GM18867 (cell line): ENCODE data around the gene UMAD1.
"Not testable (repeated sequence)": the region's sequence is repeated elsewhere in the genome, so short reads cannot be mapped to it uniquely, and the experiment has no call there.

ENCODE experiments used
- ATAC-seq: cut with Tn5 transposase; IDR thresholded peaks from one replicate; pipeline ENCODE4 v1.9.1; 2021; ENCODE audit warnings: mild to moderate bottlenecking, moderate library complexity; ENCODE audit not compliant: unreplicated experiment

Gene UMAD1

GRCh38 chr7:7793921-7794320 lies 153.4 kb downstream of the UMAD1 start:
- no peak for ATAC-seq

- ATAC-seq: no peak
Observed at GRCh38 chr7:7795203-7795602, 154.7 kb downstream of the UMAD1 start.

- ATAC-seq: no peak
Observed at GRCh38 chr7:7795630-7796121, 155.1 kb downstream of the UMAD1 start.

DNA sequence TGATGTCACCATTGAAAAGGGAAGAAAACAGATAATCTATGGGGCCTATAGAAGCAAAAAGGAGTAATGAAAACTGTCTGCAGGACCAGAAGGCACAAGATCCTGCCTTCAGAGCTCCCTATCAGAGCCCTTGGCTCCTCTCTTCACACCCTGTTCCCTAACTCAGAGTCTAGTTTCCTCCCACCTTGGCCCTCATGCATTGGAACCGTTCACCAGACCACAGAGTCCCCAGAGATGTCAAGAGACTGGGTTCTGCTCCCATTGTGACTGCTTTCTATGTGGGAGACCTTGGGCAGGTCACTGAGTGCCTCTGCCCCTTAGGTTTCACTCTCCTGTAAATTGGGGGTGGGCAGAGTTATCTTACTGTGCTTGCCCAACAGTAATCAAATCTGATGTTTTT lies 158.0 kb downstream of the UMAD1 start:
- ATAC-seq: no peak

DNA sequence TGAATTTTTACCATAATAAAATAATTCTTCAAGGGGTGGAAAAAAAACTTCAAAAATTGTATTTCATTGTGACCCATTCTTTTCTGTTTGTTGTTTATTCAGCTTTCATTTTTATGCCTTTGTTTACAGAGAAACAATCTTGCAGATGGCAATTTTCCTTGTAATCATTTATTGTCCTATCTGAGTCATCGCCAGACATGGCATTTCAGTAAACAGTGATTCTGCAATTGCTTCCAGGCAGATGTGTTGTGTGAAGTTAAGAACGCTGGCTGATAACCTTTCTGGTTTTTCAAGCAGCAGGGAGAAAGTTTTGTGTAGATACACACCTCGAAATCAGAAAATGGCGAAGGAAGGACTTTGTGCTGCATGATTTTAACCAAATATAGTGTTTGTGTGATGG lies 158.6 kb downstream of the UMAD1 start:
- ATAC-seq: no peak

- ATAC-seq: no peak
Observed at GRCh38 chr7:7802531-7802930, 162.0 kb downstream of the UMAD1 start.

DNA sequence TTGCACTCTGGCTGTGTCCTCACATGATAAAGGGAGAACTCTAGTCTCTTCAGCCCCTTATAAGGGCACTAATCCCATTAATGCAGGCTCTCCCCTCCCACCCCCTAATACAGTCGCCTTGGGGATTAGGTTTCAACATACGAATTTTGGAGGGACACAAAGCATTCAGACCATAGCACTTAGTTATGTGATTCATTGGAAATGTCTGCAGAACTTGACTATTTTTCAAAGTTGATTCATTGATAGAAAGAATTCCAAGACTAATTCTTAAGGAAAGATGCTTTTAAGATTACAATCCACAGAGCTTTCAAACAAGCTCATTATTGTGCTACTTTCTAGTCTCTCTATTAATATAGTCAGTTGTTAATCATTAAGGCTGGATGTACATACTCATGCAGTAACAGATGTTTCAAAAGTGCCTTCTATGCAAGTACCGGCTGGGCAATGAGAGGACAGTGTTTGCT lies 163.2 kb downstream of the UMAD1 start:
- no peak for ATAC-seq

GRCh38 chr7:7804822-7805221 lies 164.3 kb downstream of the UMAD1 start:
- ATAC-seq: not testable (repeated sequence)

- no peak for ATAC-seq
Observed at GRCh38 chr7:7805511-7806153, 165.1 kb downstream of the UMAD1 start.

DNA sequence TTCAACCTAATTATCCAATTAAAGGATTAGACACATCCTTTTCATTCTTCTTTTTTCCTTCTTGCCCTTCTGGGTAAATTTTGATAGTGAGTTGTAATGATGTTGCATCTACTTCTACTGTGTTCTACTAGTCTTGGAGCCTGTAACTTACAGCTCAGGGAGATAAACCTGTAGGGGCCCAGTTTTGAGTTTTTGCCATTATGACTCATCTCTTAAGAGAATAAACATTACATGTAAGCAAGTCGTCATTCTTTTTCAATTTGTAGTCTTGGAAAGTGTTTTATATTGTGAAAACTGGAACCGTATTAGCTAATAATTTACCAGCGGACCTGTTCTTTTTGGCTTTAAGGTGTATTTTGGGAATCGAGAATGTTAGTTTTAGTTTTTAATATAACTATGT lies 167.6 kb downstream of the UMAD1 start:
- no peak for ATAC-seq

- ATAC-seq: no peak
Observed at GRCh38 chr7:7808626-7809025, 168.1 kb downstream of the UMAD1 start.

GRCh38 chr7:7810380-7810779 lies 169.8 kb downstream of the UMAD1 start:
- ATAC-seq: no peak

DNA sequence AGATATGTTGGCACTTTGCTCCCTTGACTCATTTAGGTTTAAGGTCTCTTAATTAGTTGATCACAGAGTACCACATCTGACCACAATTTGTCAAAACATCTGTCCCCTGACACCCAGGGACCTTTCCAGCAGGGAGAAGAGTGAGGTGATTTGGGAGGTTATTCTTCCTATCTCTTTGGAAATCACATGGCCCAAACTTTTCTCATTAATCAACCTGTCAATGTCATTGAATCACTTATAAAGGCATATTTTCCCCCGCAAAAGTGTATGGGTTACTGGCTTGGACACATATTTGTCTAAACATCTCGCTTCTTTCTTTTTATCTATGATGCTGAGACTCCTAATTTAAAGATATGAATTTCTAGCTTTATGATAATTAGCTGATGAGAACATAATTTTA lies 170.3 kb downstream of the UMAD1 start:
- no peak for ATAC-seq

GRCh38 chr7:7812112-7812511 lies 171.6 kb downstream of the UMAD1 start:
- no peak for ATAC-seq

- no peak for ATAC-seq
Observed at GRCh38 chr7:7815395-7815794, 174.8 kb downstream of the UMAD1 start.

DNA sequence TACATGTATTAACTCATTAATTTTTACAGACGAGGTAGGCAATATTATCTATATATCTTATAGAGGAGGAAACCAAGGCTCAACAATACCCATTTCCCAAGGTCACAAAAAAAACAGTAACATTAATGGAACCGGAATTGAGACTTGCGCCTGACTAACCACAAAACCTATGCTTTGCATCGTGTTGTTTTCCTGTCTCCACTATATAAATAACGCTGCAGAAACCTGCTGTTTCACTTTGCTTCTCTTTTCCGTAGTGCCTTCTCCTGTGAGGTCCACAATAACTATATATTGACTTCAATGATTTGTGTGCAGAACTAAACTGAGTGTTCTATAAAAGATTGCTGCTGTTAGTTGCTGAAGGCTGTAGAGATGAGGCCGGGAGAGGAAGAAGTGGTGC lies 175.5 kb downstream of the UMAD1 start:
- peak; percentile 50 for ATAC-seq

GRCh38 chr7:7816816-7817536 lies 176.4 kb downstream of the UMAD1 start:
- peak; percentile 38 for ATAC-seq

DNA sequence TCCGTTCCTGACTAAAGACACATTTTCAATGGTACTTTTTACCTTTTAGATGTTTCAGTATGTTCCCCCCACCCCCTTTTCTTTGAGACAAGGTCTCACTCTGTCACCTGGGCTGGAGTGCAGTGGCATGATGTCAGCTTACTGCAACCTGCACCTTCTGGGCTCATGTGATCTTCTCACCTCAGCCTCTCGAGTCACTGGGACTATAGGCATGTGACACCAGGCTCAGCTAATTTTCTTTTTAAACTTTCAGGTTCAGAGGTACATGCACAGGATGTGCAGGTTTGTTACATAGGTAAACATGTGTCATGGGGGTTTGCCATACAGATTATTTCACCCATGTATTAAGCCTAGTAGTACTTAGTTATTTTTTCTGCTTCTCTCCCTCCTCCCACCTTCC lies 177.2 kb downstream of the UMAD1 start:
- ATAC-seq: no peak

GRCh38 chr7:7818179-7818578 lies 177.6 kb downstream of the UMAD1 start:
- ATAC-seq: not testable (repeated sequence)

DNA sequence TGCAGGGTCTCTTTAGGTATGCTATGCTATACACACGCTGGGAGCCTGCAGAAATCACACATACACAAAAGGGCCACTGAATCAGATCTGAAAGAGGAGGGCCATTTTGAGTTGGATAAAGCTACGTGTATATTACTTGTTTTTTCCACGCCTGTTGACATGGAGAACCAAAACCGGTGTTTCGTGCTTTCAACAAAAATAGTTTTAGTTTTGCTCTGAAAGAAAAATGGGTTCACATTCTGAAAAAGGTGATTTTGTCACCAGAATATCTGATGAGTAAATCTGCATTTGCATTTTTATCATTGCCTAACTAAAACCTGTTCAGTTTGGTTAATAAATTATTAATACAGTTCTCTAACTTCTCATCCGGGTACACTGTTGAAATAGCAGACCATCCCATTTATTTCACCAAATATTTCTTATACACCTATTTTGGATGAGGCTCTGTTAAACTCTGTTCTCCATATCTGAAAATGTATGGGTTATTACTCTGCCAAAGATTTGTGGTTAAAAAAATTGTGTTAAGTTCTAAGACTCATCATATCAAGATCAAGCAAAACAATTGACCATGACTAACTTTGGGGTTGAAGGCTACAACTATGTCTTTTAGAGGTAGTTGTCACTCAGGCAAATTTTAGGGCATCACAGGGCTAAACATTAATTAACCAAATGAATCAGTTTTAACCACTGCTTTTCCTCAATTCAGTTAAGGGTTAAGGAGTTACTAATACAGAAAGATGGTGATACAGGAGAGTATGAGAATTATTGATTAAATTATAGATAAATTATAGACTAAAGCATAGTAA lies 179.1 kb downstream of the UMAD1 start:
- peak; percentile 28 for ATAC-seq

DNA sequence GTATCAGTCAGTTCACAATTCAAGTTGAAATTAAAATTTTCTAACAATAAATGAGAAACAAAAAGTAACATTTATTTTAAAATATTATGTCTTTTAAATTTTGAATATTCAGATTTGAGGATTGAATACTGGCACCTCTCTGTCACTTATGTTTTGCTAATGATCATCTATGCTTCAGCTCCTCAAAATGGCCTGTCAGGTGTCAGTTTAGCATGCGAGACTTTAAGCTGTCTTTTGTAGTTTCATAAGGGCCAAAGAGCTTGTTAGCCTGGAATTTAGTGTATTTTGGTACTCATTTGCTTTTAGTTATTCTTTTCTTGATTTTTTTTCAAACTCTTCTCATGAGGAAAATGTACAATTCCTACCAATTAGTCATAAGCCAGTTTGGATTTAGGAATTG lies 179.9 kb downstream of the UMAD1 start:
- ATAC-seq: no peak

GRCh38 chr7:7820939-7821338 lies 180.4 kb downstream of the UMAD1 start:
- peak; percentile 30 for ATAC-seq
